GM15510 (cell line): ENCODE results near the gene DPP6.

ENCODE experiments used
- POLR2A ChIP-seq: IDR thresholded peaks from 3 replicates; pipeline ENCODE4 v1.6.1; 2011; ENCODE audit warnings: borderline replicate concordance; ENCODE audit not compliant: insufficient read length; ENCODE audit errors: extremely low read depth

The DPP6 gene

GRCh38 chr7:154212861-154213260 is 160.7 kb downstream of the DPP6 start:
- TF ChIP-seq POLR2A = no peak

- no peak for TF ChIP-seq POLR2A
Observed at GRCh38 chr7:154217688-154218340, 165.6 kb downstream of the DPP6 start.

- no peak for TF ChIP-seq POLR2A
Observed at GRCh38 chr7:154231732-154232131, 179.5 kb downstream of the DPP6 start.

GRCh38 chr7:154232700-154233099 is 180.5 kb downstream of the DPP6 start:
- no peak for TF ChIP-seq POLR2A

- no peak for TF ChIP-seq POLR2A
Observed at GRCh38 chr7:154241988-154242387, 189.8 kb downstream of the DPP6 start.

GRCh38 chr7:154242709-154243108 is 190.5 kb downstream of the DPP6 start:
- TF ChIP-seq POLR2A = no peak

- no peak for TF ChIP-seq POLR2A
Observed at GRCh38 chr7:154252046-154252445, 199.8 kb downstream of the DPP6 start.

GRCh38 chr7:154253810-154254209 is 201.6 kb downstream of the DPP6 start:
- TF ChIP-seq POLR2A = no peak

GRCh38 chr7:154255324-154255723 is 203.1 kb downstream of the DPP6 start:
- no peak for TF ChIP-seq POLR2A

GRCh38 chr7:154256150-154256549 is 204.0 kb downstream of the DPP6 start:
- TF ChIP-seq POLR2A = no peak

- no peak for TF ChIP-seq POLR2A
Observed at GRCh38 chr7:154259396-154259795, 207.2 kb downstream of the DPP6 start.

- no peak for TF ChIP-seq POLR2A
Observed at GRCh38 chr7:154287356-154287755, 235.2 kb downstream of the DPP6 start.

- no peak for TF ChIP-seq POLR2A
Observed at GRCh38 chr7:154289119-154289518, 236.9 kb downstream of the DPP6 start.

GRCh38 chr7:154296443-154296842 is 244.2 kb downstream of the DPP6 start:
- no peak for TF ChIP-seq POLR2A

- no peak for TF ChIP-seq POLR2A
Observed at GRCh38 chr7:154299736-154300135, 247.5 kb downstream of the DPP6 start.

GRCh38 chr7:154302380-154302779 is 250.2 kb downstream of the DPP6 start:
- TF ChIP-seq POLR2A = no peak

GRCh38 chr7:154304231-154304630 is 252.0 kb downstream of the DPP6 start:
- TF ChIP-seq POLR2A = no peak

GRCh38 chr7:154304740-154305700 is 252.8 kb downstream of the DPP6 start:
- TF ChIP-seq POLR2A = no peak
